Epithelial cell of esophagus (primary cell): ENCODE measurements around the gene CYP1B1.
A peak's percentile ranks its signal among the peaks of the same experiment; 100 is the strongest.

Experiments used
- DNase-seq: peaks from one replicate; pipeline ENCODE4 v3.0.0; 2010; ENCODE audit warnings: low read depth
- H3K4me3 ChIP-seq: 2 replicates; pipeline ENCODE4 v1.5.1; 2011; ENCODE audit warnings: mild to moderate bottlenecking, low read length, control low read depth
- TF ChIP-seq, protein P1 (sequence below): IDR thresholded peaks from 2 replicates; pipeline ENCODE4 v1.5.1; 2011; ENCODE audit warnings: low read depth, mild to moderate bottlenecking, low read length, control low read depth, inconsistent platforms; ENCODE audit not compliant: insufficient read depth; ENCODE audit errors: missing control alignments

The CYP1B1 gene

DNA sequence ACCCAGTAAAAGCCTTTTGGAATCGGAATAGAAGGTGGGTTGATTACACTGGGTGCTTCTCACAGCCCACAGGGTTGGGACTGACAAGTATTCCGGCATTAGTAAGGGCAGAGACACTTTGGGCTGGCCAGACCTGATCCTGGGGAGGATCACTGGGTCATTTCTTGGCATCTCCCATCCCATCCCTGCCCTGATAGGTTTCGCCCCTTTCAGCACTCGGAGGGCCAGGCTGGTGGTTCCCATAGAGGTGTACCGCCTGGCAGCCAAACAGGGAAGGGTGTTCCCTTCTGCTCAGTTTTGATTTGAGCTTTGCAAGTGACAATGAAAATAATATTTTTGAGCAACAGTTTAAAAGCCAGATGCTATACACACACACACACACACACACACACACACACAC lies 37.3 kb downstream of the CYP1B1 start:
- H3K4me3 ChIP-seq, result no peak overlapping the region
- no peak for DNase-seq
- TF ChIP-seq, protein P1, sequence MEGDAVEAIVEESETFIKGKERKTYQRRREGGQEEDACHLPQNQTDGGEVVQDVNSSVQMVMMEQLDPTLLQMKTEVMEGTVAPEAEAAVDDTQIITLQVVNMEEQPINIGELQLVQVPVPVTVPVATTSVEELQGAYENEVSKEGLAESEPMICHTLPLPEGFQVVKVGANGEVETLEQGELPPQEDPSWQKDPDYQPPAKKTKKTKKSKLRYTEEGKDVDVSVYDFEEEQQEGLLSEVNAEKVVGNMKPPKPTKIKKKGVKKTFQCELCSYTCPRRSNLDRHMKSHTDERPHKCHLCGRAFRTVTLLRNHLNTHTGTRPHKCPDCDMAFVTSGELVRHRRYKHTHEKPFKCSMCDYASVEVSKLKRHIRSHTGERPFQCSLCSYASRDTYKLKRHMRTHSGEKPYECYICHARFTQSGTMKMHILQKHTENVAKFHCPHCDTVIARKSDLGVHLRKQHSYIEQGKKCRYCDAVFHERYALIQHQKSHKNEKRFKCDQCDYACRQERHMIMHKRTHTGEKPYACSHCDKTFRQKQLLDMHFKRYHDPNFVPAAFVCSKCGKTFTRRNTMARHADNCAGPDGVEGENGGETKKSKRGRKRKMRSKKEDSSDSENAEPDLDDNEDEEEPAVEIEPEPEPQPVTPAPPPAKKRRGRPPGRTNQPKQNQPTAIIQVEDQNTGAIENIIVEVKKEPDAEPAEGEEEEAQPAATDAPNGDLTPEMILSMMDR, result no peak

DNA sequence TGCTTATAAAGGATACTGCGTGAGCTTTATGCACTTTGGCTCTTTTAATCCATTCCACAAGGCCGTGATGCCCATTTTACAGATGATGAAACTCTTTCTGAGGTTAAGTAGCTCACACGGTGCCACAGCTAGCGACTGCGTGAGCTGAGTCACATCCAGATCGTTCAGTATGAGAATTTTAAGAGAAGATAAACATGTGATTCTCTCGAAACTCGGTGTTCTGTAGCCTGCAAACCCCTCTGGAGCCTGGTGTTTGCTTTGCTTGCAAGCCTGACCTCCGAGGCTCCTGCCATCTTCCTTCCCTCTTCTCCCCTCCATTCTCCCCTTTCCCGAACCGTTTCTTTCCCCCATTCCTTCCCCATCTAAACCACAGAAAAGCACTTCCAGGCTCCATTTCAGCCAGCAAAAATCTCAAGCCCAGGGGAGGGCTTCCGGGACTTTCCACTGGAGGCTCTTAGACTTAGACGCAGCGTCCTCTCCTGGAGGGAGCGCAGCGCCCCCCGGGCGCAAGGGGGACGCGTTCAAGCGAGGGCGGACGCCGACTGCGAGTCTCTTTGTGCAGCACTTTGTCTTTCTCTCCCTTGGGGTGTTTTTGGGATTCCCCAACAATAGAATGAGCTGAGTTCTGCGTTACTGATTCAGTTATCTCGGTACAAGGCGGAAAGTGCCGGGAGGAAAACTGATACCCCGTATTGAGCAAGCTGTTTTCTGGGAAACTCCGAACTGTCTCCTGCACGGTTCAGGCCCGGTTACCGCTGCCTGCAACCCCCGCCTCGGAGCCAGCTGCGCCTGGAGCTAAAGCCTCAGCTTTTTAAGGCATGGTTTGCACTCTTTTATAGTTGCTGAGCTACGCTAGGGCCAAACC lies 38.0 kb downstream of the CYP1B1 start:
- peak; percentile 72 for DNase-seq
- TF ChIP-seq, protein P1, result no peak
- H3K4me3 ChIP-seq, result peak overlapping the region; percentile 20

DNA sequence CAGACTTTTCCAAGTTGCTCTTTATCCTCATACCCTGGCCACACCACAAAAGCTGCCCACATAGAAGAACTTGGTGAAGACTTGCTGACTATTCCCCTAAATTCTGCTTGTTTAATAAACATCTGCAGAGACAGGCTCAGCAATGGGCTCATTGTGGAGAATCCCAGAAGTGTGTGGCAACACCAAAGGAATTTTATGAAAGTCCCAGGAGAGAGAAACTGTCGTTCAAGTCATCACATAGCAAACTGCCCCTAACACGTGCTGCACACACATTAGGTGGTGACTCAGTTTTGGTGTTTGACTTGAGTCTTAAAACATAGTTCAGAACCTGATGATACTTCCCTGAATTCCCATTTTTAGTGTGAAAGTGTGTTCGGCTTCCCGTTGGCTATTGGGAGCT lies 38.6 kb downstream of the CYP1B1 start:
- DNase-seq, result peak; percentile 42
- H3K4me3 ChIP-seq, result no peak overlapping the region
- TF ChIP-seq, protein P1, result no peak

DNA sequence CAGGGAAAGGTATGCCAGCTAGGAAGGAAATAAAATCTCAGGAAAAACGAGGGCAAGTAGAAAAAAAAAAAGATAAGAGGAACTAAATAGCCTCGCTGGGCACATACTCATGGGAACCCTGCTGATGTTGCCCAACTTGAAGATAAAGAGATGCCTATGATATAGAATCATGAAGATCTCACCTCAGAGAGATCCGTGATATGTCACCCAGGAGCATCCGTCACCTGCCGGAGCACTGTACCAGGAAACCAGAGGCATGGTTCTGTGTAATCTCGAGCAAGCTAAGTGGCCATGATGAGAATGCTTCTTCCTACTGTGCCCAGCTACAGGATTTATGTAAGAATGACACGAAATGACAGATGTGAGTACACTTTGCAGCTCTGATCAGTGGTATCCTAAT lies 40.0 kb downstream of the CYP1B1 start:
- TF ChIP-seq, protein P1, result no peak
- no peak overlapping the region for H3K4me3 ChIP-seq
- DNase-seq, result no peak

DNA sequence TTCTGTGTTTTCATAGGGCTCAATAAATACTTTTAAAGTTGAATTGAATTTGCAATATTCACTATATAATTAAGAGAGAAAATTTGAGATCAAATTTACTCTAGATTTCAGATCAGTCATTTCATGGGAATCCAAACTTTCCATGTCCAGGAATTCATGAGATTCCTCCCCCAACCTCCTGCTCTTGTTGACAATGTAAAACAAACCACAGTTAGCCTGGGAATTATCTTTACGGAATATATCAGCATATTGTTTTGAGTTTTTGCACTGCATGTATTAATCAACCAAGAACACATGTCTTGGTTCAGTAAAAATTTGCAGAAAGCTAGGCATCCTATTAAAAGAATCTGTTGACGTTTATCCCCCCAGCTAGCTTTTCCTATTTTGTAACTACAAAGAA lies 42.3 kb downstream of the CYP1B1 start:
- H3K4me3 ChIP-seq, result no peak overlapping the region
- DNase-seq, result no peak
- TF ChIP-seq, protein P1, result no peak

DNA sequence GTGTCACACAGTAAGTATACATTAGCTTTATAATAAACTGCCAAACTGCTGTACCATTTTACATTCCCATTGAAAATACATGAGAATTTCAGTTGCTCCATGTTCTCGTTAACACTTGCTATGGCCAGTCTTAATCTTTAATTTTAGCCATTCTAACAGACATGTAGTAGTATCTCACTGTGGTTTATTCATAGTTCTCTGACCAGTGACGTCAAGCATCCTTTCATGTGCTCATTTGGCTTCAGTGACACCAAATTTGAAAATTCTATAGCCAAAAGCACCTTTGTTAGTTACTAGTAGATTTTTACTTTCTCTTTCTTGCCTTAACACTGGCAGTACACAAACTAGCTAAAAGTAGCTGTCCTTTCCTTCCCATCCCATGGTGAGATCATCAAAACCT lies 43.0 kb downstream of the CYP1B1 start:
- TF ChIP-seq, protein P1, result no peak
- no peak overlapping the region for H3K4me3 ChIP-seq
- no peak for DNase-seq
